GM18519 (cell line): ENCODE results near the gene BRINP2.
"Not testable (repeated sequence)": the region's sequence is repeated elsewhere in the genome, so short reads cannot be mapped to it uniquely, and the experiment has no call there.

ENCODE experiments used
- ATAC-seq: cut with Tn5 transposase; IDR thresholded peaks from one replicate; pipeline ENCODE4 v1.9.1; 2021; ENCODE audit warnings: mild to moderate bottlenecking, moderate library complexity; ENCODE audit not compliant: unreplicated experiment, low FRiP score

The BRINP2 gene

DNA sequence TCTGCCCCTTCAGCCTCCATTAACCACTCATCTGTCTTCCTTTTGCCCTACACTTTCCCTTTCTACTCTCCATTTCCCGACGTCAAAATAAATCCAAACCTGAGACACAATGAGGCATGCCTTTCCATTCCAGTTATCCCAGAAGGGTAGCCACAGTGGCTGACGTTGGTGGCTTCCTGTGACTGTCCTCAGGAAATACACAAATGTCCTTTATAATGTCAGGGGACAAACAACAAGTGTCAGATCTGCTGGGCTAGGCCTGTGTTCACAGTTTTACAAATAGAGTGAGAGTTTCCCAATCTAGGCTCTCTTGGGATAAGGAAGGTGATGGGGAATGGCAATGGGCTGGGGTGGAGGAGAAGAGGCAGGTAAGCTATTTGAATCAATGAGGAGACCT is 135.3 kb downstream of the BRINP2 start:
- ATAC-seq, result no peak

DNA sequence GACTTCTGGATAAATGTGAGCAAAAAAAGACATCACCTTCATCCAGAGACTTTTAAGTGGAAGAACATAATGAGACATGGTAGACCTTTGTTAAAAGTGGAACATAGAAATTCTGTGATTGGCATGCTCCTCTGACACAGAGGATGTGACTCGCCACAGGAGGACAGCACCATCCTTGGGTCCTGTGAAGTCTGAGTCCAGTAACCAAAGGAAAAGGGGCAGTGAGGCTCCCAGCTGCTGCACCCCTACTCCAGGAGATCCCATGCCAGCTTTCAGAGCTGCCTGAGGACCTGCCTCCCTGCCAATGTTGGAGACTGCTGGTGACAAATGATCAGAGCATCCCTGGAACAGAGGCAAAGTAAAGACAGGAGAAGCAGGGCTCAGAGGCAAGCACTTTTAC is 136.2 kb downstream of the BRINP2 start:
- ATAC-seq, result no peak

DNA sequence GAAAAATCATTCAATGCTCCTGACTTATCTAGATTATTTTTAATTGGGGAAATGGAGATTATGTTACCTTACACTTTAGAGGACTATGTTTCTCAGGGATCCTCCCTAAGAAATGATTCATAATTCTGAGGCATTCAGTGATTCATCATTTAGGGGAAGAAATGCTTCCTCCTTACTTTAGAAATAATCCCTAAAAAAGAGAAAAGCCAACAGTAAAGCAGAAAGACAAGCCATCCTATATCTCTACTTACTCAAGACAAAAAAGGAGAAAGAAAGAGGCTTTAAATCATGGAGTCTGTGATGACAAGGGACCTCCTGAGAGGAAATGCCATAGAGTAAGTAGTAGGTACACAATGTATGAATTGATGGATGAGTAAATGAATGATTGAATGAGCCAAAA is 137.0 kb downstream of the BRINP2 start:
- ATAC-seq, result no peak

DNA sequence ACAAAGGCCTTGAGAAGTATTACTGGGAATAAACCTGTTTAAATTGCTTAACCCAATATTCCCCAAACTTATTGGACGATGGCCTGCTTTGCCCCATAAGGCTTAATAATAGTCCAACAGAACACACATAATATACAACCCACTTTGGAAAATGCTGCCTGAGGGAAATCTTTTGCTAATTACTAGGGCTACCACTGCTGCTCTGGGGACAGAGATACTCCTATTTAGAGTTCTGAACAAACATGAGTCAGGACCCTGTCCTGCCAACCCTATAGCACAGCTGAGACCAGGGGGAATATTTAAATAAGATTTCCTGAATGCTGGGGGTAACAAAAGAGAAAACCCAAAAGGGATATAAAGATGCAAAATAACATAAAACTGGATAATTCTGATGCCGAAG is 139.1 kb downstream of the BRINP2 start:
- no peak for ATAC-seq

DNA sequence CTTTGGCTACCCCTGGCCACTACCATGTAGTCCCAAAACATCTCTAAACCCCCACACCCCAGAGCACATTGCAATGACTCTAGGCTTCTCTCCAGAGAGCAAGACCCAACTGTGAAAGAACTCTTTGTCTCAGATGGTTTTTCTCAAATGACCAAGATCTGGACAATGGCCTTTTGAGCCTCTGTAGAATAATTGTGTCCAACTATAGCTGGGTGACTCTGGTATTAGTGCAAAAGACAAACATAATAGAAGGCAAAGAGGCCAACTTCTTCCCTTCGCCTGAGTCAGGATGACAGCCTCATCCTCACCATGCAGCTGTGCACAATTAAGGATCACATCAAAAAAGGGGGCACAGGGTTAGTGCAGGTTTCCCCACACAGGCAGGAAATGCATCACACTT is 139.6 kb downstream of the BRINP2 start:
- ATAC-seq, result no peak

DNA sequence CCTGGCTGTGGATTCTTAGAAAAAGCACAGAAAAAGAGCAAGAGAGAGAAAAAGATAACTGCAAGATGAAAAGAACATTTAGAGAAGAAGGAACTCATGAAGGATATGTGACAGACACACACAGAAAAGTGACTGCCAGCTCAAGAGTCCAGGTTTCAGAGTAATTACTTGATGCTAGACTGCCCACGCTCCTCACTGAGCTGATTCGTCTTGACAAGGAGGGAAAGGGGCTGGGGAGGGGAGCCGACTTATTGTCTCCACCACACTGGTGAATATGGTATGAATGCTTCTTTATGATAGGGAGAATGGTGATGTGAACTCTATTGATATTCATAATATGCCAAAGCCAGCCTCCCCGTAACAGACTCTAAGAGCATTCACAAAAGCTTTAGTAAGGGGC is 140.4 kb downstream of the BRINP2 start:
- ATAC-seq, result no peak

DNA sequence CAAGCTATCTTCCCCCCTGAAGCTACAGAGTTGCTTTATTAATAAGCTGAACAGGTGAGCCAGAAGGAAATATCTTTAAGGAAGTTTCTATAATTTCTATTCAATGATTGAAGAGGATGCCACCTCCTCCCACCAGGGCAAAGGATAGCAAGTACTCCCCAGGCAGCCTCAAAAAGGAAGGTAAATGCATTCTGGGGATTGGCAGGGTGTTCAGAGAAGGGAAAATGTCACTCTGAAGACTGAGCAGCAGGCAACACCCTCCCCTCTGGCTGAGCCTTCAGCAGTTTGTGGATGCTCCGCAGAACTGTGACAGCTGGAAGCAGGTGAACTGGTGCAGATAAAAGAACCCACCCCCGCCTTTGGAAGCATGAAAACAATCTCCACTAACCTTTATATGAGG is 140.8 kb downstream of the BRINP2 start:
- ATAC-seq, result no peak

DNA sequence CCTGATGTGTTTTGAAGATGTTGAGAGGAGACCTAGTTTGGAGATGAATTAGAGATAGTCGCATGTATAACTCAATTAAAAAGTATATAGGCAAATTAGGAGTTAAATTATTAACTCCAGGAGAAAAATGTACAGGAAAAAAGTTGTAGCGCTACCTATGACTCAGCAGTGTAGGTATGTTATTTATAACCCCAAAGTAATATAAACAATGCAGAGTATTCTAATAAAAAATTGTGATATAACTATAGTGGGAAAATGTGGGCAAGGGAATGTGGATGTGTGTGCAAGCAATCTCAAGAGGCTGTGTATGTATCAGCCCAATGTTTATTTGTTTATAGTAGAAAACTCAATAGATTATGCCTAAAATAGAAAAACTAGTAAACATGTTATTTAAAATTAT is 144.5 kb downstream of the BRINP2 start:
- ATAC-seq, result no peak

DNA sequence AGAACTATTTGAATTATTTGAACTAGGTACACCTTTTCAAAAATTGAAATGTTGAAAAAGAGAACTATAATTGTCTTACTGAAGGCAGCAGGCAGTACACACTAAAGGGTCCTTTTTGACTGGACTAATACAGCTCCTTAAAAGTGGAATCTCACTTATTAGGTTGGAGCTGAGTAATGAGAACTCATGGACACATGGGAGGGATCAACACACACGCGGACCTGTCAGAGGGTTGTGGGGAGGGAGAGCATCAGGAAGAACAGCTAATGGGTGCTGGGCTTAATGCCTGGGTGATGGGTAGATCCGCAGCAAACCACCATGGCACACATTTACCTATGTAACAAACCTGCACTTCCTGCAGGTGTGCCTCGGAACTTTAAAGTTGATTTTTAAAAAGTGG is 145.0 kb downstream of the BRINP2 start:
- no peak for ATAC-seq

DNA sequence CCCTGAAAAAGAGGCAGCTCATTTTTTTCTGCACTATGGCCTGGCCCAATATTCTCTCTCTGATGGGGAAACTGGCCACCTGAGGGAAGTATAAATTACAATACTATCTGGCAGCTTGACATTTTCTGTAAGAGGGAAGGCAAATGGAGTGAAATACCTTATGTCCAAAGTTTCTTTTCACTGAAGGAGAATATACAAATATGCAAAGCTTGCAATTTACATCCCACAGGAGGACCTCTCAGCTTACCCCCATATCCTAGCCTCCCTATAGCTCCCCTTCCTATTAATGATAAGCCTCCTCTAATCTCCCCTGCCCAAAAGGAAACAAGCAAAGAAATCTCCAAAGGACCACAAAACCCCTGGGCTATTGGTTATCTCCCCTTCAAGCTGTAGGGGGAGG is 150.7 kb downstream of the BRINP2 start:
- not testable (repeated sequence) for ATAC-seq

DNA sequence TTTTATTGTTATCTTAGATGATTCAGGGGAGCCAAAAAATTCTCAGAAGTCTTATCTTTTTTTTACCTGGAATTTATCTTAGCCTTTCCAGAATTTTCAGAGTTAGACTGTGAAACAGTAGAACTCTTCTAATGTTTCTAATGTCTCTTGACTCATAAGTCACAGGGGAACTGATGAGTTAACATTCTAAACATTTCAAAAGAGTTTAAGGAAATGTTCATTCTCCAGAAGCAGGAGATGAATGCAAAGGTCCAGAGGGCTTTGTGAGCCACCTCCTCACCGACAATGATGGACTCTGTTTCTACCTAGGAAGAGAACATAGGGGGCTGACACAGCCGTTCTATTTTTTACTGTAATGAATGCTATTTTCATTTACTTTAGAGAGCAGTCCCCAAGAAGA is 157.5 kb downstream of the BRINP2 start:
- no peak for ATAC-seq

DNA sequence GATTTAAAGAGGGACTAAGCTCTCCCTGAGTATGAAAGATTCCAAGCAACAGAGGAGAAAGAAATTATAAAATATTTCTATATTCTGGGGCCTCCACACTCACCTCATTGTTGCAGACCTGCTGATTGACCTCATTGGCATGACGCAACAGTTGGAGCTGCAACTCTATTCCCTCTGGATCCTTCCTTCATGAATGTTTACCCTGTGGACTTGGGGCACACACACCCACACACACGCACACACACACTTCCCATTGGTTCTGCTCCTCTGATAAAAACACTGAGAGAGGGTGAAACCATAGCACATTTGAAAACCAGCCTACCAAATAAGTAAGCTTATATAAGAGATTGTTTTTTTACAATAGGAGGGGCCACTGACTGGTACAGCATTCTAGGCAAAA is 159.1 kb downstream of the BRINP2 start:
- no peak for ATAC-seq
